Duodenal mucosa (tissue), 2 donors: ENCODE measurements around the gene ZXDC.

Experiments
- H3K27ac ChIP-seq: one replicate; pipeline ENCODE4 v1.7.0; 2013; ENCODE audit warnings: low read depth, low read length
- H3K27me3 ChIP-seq, 2 donors: one replicate each; pipeline ENCODE4 v1.7.0; 2013; ENCODE audit warnings: low read length in 2 of 2, control low read depth in 1 of 2; ENCODE audit not compliant: insufficient read depth in 2 of 2, control insufficient read depth in 1 of 2
- H3K36me3 ChIP-seq, 2 donors: one replicate each; pipeline ENCODE4 v1.7.0; 2013; ENCODE audit warnings: low read length in 2 of 2, control low read depth in 1 of 2; ENCODE audit not compliant: insufficient read depth in 2 of 2, control insufficient read depth in 1 of 2
- H3K4me1 ChIP-seq, 2 donors: one replicate each; pipeline ENCODE4 v1.7.0; 2013; ENCODE audit warnings: low read length in 2 of 2, control low read depth in 1 of 2; ENCODE audit not compliant: insufficient read depth in 2 of 2, control insufficient read depth in 1 of 2
- H3K4me3 ChIP-seq, 2 donors: one replicate each; pipeline ENCODE4 v1.7.0; 2013; ENCODE audit warnings: low read length in 2 of 2, low read depth in 1 of 2
- H3K9ac ChIP-seq, 2 donors: one replicate each; pipeline ENCODE4 v1.7.0; 2013; ENCODE audit warnings: low read length in 2 of 2, low read depth in 1 of 2
- H3K9me3 ChIP-seq, 2 donors: one replicate each; pipeline ENCODE4 v1.7.0; 2013; ENCODE audit warnings: low read length in 2 of 2, control low read depth in 1 of 2; ENCODE audit not compliant: control insufficient read depth in 1 of 2

The ZXDC gene

GRCh38 chr3:126445506-126445905, 30.2 kb downstream of the ZXDC start:
- Histone ChIP-seq H3K27ac (no peak overlapping the region), H3K9ac (no peak overlapping the region), H3K36me3 (peaks cover 11 to 49% of the 10 kb centered on the region in 2 donors), H3K4me1 (no peaks in the 10 kb centered on the region), H3K27me3 (no peaks in the 10 kb centered on the region), H3K4me3 (no peak overlapping the region), H3K9me3 (no peaks in the 10 kb centered on the region)

- H3K4me1 ChIP-seq = no peaks in the 10 kb centered on the region
- no peak overlapping the region for H3K4me3 ChIP-seq
- peaks cover 5 to 49% of the 10 kb centered on the region in 2 donors for H3K36me3 ChIP-seq
- no peak overlapping the region for H3K27ac ChIP-seq
- H3K9me3 ChIP-seq = no peaks in the 10 kb centered on the region
- H3K9ac ChIP-seq = no peak overlapping the region
- H3K27me3 ChIP-seq = no peaks in the 10 kb centered on the region
These were observed 32.8 kb downstream of the ZXDC start for GRCh38 chr3:126442856-126443242.

GRCh38 chr3:126442094-126442855, 33.4 kb downstream of the ZXDC start:
- Histone ChIP-seq H3K9me3 (no peaks in the 10 kb centered on the region), H3K36me3 (peaks cover 5 to 47% of the 10 kb centered on the region in 2 donors), H3K9ac (no peak overlapping the region), H3K27ac (no peak overlapping the region), H3K27me3 (no peaks in the 10 kb centered on the region), H3K4me3 (no peak overlapping the region), H3K4me1 (no peaks in the 10 kb centered on the region)

GRCh38 chr3:126441256-126441880, 34.3 kb downstream of the ZXDC start:
- H3K27ac ChIP-seq = no peak overlapping the region
- peaks cover 5 to 54% of the 10 kb centered on the region in 2 donors for H3K36me3 ChIP-seq
- no peaks in the 10 kb centered on the region for H3K27me3 ChIP-seq
- no peaks in the 10 kb centered on the region for H3K4me1 ChIP-seq
- H3K4me3 ChIP-seq = no peak overlapping the region
- no peaks in the 10 kb centered on the region for H3K9me3 ChIP-seq
- H3K9ac ChIP-seq = no peak overlapping the region

GRCh38 chr3:126440709-126440995, 35.0 kb downstream of the ZXDC start:
- Histone ChIP-seq H3K9me3 (no peaks in the 10 kb centered on the region), H3K4me1 (no peaks in the 10 kb centered on the region), H3K27me3 (no peaks in the 10 kb centered on the region), H3K9ac (no peak overlapping the region), H3K27ac (no peak overlapping the region), H3K4me3 (no peak overlapping the region), H3K36me3 (peaks cover 5 to 54% of the 10 kb centered on the region in 2 donors)

GRCh38 chr3:126439968-126440708, 35.6 kb downstream of the ZXDC start:
- Histone ChIP-seq H3K27me3 (no peaks in the 10 kb centered on the region), H3K9ac (no peak overlapping the region), H3K27ac (no peak overlapping the region), H3K4me1 (no peaks in the 10 kb centered on the region), H3K36me3 (peaks cover 5 to 53% of the 10 kb centered on the region in 2 donors), H3K4me3 (no peak overlapping the region), H3K9me3 (no peaks in the 10 kb centered on the region)

- Histone ChIP-seq H3K27ac (no peak overlapping the region), H3K27me3 (no peaks in the 10 kb centered on the region), H3K36me3 (peaks cover 5 to 54% of the 10 kb centered on the region in 2 donors), H3K4me1 (no peaks in the 10 kb centered on the region), H3K9ac (no peak overlapping the region), H3K9me3 (no peaks in the 10 kb centered on the region), H3K4me3 (no peak overlapping the region)
These were observed 36.2 kb downstream of the ZXDC start for GRCh38 chr3:126439346-126439967.

- Histone ChIP-seq H3K4me3 (no peak overlapping the region), H3K9me3 (no peaks in the 10 kb centered on the region), H3K9ac (no peak overlapping the region), H3K27me3 (no peaks in the 10 kb centered on the region), H3K4me1 (no peaks in the 10 kb centered on the region), H3K27ac (no peak overlapping the region), H3K36me3 (peaks cover 5 to 54% of the 10 kb centered on the region in 2 donors)
These were observed 36.9 kb downstream of the ZXDC start for GRCh38 chr3:126438746-126439145.

GRCh38 chr3:126438186-126438585, 37.5 kb downstream of the ZXDC start:
- Histone ChIP-seq H3K27ac (no peak overlapping the region), H3K9ac (no peak overlapping the region), H3K36me3 (peaks cover 5 to 54% of the 10 kb centered on the region in 2 donors), H3K9me3 (no peaks in the 10 kb centered on the region), H3K4me3 (no peak overlapping the region), H3K4me1 (no peaks in the 10 kb centered on the region), H3K27me3 (no peaks in the 10 kb centered on the region)
